ENCODE measurements around the gene ZZZ3.

Gene ZZZ3

DNA sequence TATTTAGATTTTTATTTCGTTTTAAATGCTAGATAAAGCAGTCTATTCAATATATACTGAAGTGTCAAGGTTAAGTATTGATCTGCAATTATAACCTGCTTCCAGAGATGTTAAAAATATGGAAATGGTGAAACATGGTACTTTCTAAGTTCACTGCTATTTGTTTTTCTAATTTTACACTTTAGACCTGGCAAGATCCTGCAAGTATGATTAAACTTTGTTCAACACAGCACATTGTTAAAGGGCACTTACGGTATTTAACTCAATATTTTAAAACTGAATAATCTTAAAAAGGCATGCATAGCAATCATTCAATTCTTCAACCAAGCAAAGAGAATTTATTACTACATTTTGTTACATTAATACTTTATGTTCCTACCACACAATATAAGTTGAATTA lies 35.7 kb upstream of the ZZZ3 start:
- DNase-seq (no peak), ATAC-seq (ENCODE audit: insufficient read depth, low read depth) (no peak)
- Histone ChIP-seq H2AFZ (ENCODE audit: low read depth, low read length) (no peak overlapping the region), H3K4me3 (ENCODE audit: low read depth in 1 of 2, low read length in 2 of 2) (no peak overlapping the region), H3K4me1 (ENCODE audit: insufficient read depth, low read length) (no peaks in the 10 kb centered on the region), H3K9ac (ENCODE audit: low read depth, low read length) (no peak overlapping the region), H3K9me3 (ENCODE audit: insufficient read depth, low read length, severe bottlenecking) (no peaks in the 10 kb centered on the region), H4K20me1 (ENCODE audit: insufficient read depth, low read length) (0 out of 2 replicates have a peak, but pooled peaks cover 2% of the 10 kb centered on the region), H3K79me2 (ENCODE audit: insufficient read depth, low read length) (no peaks in the 10 kb centered on the region), H3K36me3 (ENCODE audit: insufficient read depth, low read length) (peaks cover 83% of the 10 kb centered on the region), H3K27me3 (ENCODE audit: insufficient read depth, low read length, poor library complexity) (no peaks in the 10 kb centered on the region), H3K27ac (ENCODE audit: low read length) (no peak overlapping the region), H3K4me2 (ENCODE audit: insufficient read depth, low read length) (no peak overlapping the region)
- TF ChIP-seq, protein P1, sequence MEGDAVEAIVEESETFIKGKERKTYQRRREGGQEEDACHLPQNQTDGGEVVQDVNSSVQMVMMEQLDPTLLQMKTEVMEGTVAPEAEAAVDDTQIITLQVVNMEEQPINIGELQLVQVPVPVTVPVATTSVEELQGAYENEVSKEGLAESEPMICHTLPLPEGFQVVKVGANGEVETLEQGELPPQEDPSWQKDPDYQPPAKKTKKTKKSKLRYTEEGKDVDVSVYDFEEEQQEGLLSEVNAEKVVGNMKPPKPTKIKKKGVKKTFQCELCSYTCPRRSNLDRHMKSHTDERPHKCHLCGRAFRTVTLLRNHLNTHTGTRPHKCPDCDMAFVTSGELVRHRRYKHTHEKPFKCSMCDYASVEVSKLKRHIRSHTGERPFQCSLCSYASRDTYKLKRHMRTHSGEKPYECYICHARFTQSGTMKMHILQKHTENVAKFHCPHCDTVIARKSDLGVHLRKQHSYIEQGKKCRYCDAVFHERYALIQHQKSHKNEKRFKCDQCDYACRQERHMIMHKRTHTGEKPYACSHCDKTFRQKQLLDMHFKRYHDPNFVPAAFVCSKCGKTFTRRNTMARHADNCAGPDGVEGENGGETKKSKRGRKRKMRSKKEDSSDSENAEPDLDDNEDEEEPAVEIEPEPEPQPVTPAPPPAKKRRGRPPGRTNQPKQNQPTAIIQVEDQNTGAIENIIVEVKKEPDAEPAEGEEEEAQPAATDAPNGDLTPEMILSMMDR (IDR thresholded peaks at IDR 0.05; ENCODE audit: borderline replicate concordance, extremely low read depth, low read length, poor library complexity, severe bottlenecking): no peak
- no peak for TF ChIP-seq EZH2 (IDR thresholded peaks at IDR 0.05; ENCODE audit: borderline replicate concordance, low read depth, low read length, severe bottlenecking)

DNA sequence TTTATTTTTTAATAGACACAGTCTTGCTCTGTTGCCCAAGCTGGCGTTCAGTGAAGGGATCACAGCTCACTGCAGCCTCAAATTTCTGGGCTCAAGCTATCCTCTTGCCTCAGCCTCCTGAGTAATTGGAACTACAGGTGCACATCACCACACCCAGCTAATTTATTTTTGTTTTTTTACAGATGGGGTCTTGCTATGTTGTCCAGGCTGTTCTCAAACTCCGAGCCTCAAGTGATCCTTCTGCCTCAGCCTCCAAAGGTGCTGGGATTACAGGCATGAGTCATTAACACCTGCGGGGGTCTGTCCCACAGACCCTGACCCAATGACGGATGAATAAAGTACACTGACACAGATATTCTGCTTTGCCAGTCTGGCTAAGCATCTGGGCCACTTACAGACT lies 33.6 kb upstream of the ZZZ3 start:
- no peaks in the 10 kb centered on the region for H3K9me3 ChIP-seq (ENCODE audit: insufficient read depth, low read length, severe bottlenecking)
- no peak overlapping the region for H3K4me3 ChIP-seq (ENCODE audit: low read depth in 1 of 2, low read length in 2 of 2)
- no peak overlapping the region for H2AFZ ChIP-seq (ENCODE audit: low read depth, low read length)
- H3K4me2 ChIP-seq (ENCODE audit: insufficient read depth, low read length): no peak overlapping the region
- TF ChIP-seq, protein P1 (IDR thresholded peaks at IDR 0.05; ENCODE audit: borderline replicate concordance, extremely low read depth, low read length, poor library complexity, severe bottlenecking): no peak
- no peak for TF ChIP-seq EZH2 (IDR thresholded peaks at IDR 0.05; ENCODE audit: borderline replicate concordance, low read depth, low read length, severe bottlenecking)
- no peak overlapping the region for H3K9ac ChIP-seq (ENCODE audit: low read depth, low read length)
- H3K27ac ChIP-seq (ENCODE audit: low read length): no peak overlapping the region
- no peaks in the 10 kb centered on the region for H3K79me2 ChIP-seq (ENCODE audit: insufficient read depth, low read length)
- no peaks in the 10 kb centered on the region for H3K4me1 ChIP-seq (ENCODE audit: insufficient read depth, low read length)
- 0 out of 2 replicates have a peak, but pooled peaks cover 2% of the 10 kb centered on the region for H4K20me1 ChIP-seq (ENCODE audit: insufficient read depth, low read length)
- H3K27me3 ChIP-seq (ENCODE audit: insufficient read depth, low read length, poor library complexity): no peaks in the 10 kb centered on the region
- DNase-seq (no peak), ATAC-seq (ENCODE audit: insufficient read depth, low read depth) (no peak)
- peaks cover 82% of the 10 kb centered on the region for H3K36me3 ChIP-seq (ENCODE audit: insufficient read depth, low read length)

DNA sequence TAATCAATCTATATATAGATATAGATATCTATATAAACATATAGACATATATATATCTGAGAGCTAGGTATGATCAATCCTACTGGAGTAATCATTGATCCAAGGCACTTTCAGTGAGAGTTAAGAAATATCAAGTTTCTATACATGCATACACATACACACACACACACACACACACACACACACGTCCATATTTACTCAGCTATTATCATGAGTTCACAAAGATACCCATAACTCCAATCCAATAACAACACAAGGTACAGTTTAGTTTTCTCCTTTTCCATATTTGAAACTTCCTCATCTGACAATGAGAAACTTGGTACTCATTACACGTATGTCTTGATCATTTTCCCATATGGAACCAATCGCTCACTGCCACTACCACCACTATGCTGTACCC lies 27.3 kb upstream of the ZZZ3 start:
- H3K79me2 ChIP-seq (ENCODE audit: insufficient read depth, low read length): no peaks in the 10 kb centered on the region
- no peak overlapping the region for H3K27ac ChIP-seq (ENCODE audit: low read length)
- no peak overlapping the region for H3K4me2 ChIP-seq (ENCODE audit: insufficient read depth, low read length)
- no peak for DNase-seq
- no peaks in the 10 kb centered on the region for H3K4me1 ChIP-seq (ENCODE audit: insufficient read depth, low read length)
- no peak overlapping the region for H2AFZ ChIP-seq (ENCODE audit: low read depth, low read length)
- peaks cover 75% of the 10 kb centered on the region for H3K36me3 ChIP-seq (ENCODE audit: insufficient read depth, low read length)
- H3K27me3 ChIP-seq (ENCODE audit: insufficient read depth, low read length, poor library complexity): no peaks in the 10 kb centered on the region
- ATAC-seq (ENCODE audit: insufficient read depth, low read depth): no peak
- H3K9ac ChIP-seq (ENCODE audit: low read depth, low read length): no peak overlapping the region
- TF ChIP-seq, protein P1 (IDR thresholded peaks at IDR 0.05; ENCODE audit: borderline replicate concordance, extremely low read depth, low read length, poor library complexity, severe bottlenecking): no peak
- TF ChIP-seq EZH2 (IDR thresholded peaks at IDR 0.05; ENCODE audit: borderline replicate concordance, low read depth, low read length, severe bottlenecking): no peak
- H4K20me1 ChIP-seq (ENCODE audit: insufficient read depth, low read length): no peaks in the 10 kb centered on the region
- no peak overlapping the region for H3K4me3 ChIP-seq (ENCODE audit: low read depth in 1 of 2, low read length in 2 of 2)
- no peaks in the 10 kb centered on the region for H3K9me3 ChIP-seq (ENCODE audit: insufficient read depth, low read length, severe bottlenecking)

DNA sequence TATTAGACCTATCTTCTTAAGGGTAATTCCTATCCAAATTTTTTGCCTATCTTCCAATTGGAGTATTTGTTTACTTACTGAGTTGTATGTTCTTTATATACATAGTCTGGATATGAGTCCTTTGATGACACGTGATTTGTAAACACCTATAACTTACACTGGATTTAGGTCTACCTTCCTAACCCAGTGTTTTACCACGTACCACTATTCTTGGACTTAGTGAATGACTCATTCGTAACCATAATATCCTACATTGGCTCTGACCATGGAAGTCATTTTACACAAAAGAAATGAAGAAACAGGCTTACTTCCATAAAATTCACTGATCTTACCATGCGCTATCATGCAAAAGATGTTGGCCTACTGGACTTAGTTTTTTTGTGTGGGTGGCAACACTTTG lies 23.9 kb upstream of the ZZZ3 start:
- no peak overlapping the region for H3K4me3 ChIP-seq (ENCODE audit: low read depth in 1 of 2, low read length in 2 of 2)
- no peaks in the 10 kb centered on the region for H3K79me2 ChIP-seq (ENCODE audit: insufficient read depth, low read length)
- no peak overlapping the region for H3K4me2 ChIP-seq (ENCODE audit: insufficient read depth, low read length)
- no peaks in the 10 kb centered on the region for H4K20me1 ChIP-seq (ENCODE audit: insufficient read depth, low read length)
- no peaks in the 10 kb centered on the region for H3K4me1 ChIP-seq (ENCODE audit: insufficient read depth, low read length)
- H3K27ac ChIP-seq (ENCODE audit: low read length): no peak overlapping the region
- no peak overlapping the region for H3K9ac ChIP-seq (ENCODE audit: low read depth, low read length)
- H3K27me3 ChIP-seq (ENCODE audit: insufficient read depth, low read length, poor library complexity): no peaks in the 10 kb centered on the region
- no peaks in the 10 kb centered on the region for H3K9me3 ChIP-seq (ENCODE audit: insufficient read depth, low read length, severe bottlenecking)
- TF ChIP-seq, protein P1 (IDR thresholded peaks at IDR 0.05; ENCODE audit: borderline replicate concordance, extremely low read depth, low read length, poor library complexity, severe bottlenecking): no peak
- TF ChIP-seq EZH2 (IDR thresholded peaks at IDR 0.05; ENCODE audit: borderline replicate concordance, low read depth, low read length, severe bottlenecking): no peak
- H2AFZ ChIP-seq (ENCODE audit: low read depth, low read length): no peak overlapping the region
- ATAC-seq (ENCODE audit: insufficient read depth, low read depth) (no peak), DNase-seq (no peak)
- peaks cover 43% of the 10 kb centered on the region for H3K36me3 ChIP-seq (ENCODE audit: insufficient read depth, low read length)

Data from DND-41 (cell line).